Measurements from ENCODE around the gene DHFR. TPM values are rescaled to one million over a fixed set of nuclear protein-coding genes. Genes with fewer than 3 reads are reported as not detected.

DHFR gene
- 8.1 and 12.0 TPM in 2 replicates for total RNA-seq

DNA sequence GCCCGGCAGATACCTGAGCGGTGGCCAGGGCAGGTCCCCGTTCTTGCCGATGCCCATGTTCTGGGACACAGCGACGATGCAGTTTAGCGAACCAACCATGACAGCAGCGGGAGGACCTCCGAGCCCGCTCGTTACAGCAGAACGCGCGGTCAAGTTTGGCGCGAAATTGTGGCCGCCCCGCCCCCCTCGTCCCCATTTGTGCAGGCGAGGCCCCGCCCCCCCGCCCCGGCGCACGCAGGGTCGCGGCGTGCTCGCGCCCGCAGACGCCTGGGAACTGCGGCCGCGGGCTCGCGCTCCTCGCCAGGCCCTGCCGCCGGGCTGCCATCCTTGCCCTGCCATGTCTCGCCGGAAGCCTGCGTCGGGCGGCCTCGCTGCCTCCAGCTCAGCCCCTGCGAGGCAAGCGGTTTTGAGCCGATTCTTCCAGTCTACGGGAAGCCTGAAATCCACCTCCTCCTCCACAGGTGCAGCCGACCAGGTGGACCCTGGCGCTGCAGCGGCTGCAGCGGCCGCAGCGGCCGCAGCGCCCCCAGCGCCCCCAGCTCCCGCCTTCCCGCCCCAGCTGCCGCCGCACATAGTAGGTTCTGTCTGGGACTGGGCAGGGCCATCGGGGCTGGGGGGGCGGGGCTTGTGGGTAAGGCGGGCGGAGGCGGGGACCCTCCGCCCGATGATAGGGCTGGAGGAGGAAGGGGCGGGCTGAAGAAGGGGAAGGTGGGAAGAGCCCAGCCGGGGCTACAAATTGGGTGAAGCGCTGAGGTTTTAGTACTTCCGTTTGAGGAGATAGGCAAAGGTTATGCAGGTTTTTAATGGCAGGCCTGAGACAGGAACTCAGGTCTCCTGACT is at the start of gene DHFR, which contains the start of gene MSH3:
DHFR (minus strand) TSS at position 593 of the 840 bp plus-strand sequence; CDS start at position 99, 494 bp downstream.
MSH3 (plus strand) TSS at position 262 of the 840 bp plus-strand sequence; CDS start at position 338, 76 bp downstream.

Small RNA genes lying within 50 kb of the gene (small RNA-seq; reads per million reads assigned to genes)
- not detected for gene DBIP2
- not detected for gene MTRNR2L2

Other genes with a start within 250 kb of the DHFR start
- 28.1 and 37.0 TPM in 2 replicates for gene ZFYVE16, start 246.9 kb downstream of the DHFR start, total RNA-seq
- gene FAM151B, start 166.9 kb downstream of the DHFR start, total RNA-seq: 10.1 and 14.3 TPM in 2 replicates
- not detected in 2 replicates for gene ANKRD34B, start 84.7 kb downstream of the DHFR start, total RNA-seq
- 13.7 and 20.8 TPM in 2 replicates for gene MSH3, start 331 bp downstream of the DHFR start, total RNA-seq

Measured in hair follicle dermal papilla cell (primary cell).